Esophagus muscularis mucosa (tissue), 4 donors: ENCODE measurements around the gene NSDHL. TPM values are rescaled to one million over a fixed set of nuclear protein-coding genes. Genes with fewer than 3 reads are reported as not detected.

Experiments used
- DNase-seq: peaks from one replicate; pipeline ENCODE4 v3.0.0-alpha.2; 2017; ENCODE audit errors: extremely low spot score
- H3K27ac ChIP-seq, 4 donors: fragments of 200-600 bp; sonication (generic); replicated peaks in 1 of 4; 1 replicate in 3 of 4; 2 replicates in 1 of 4; pipeline ENCODE4 v1.5.1; 2016 to 2019; ENCODE audit warnings: mild to moderate bottlenecking in 1 of 4
- H3K27me3 ChIP-seq, 4 donors: fragments of 200-600 bp; sonication (generic); one replicate each; pipeline versions ENCODE4 v1.5.1 to v1.6.0; 2016 to 2019
- H3K36me3 ChIP-seq, 4 donors: fragments of 200-600 bp; sonication (generic); one replicate each; pipeline ENCODE4 v1.5.1; 2016 to 2019
- H3K4me1 ChIP-seq, 4 donors: fragments of 200-600 bp; sonication (generic); one replicate each; pipeline ENCODE4 v1.5.1; 2016 to 2019
- H3K4me3 ChIP-seq, 4 donors: fragments of 200-600 bp; sonication (generic); 1 replicate in 2 of 4; 2 replicates in 2 of 4; pipeline ENCODE4 v1.5.1; 2016 to 2019; ENCODE audit warnings: mild to moderate bottlenecking in 4 of 4, moderate library complexity in 1 of 4
- H3K9me3 ChIP-seq, 4 donors: fragments of 200-600 bp; sonication (generic); 1 replicate in 3 of 4; 2 replicates in 1 of 4; pipeline ENCODE4 v1.5.1; 2016 to 2019
- CTCF ChIP-seq, 3 experiments: fragments of 200-600 bp in 2 of 3; fragments of 450-650 bp in 1 of 3; sonication (generic) in 2 of 3; IDR thresholded peaks; one replicate each; pipeline ENCODE4 v1.5.1; 2017 to 2019; ENCODE audit warnings: antibody characterized with exemption in 3 of 3, mild to moderate bottlenecking in 2 of 3, moderate library complexity in 1 of 3
- EP300 ChIP-seq: sonication (generic); formaldehyde crosslinking; IDR thresholded peaks from one replicate; pipeline ENCODE4 v1.6.1; 2017; ENCODE audit warnings: antibody characterized with exemption
- POLR2A ChIP-seq: fragments of 450-650 bp; IDR thresholded peaks from one replicate; pipeline ENCODE4 v1.6.1; 2017; ENCODE audit warnings: antibody characterized with exemption, moderate library complexity, mild to moderate bottlenecking, low read depth
- POLR2AphosphoS5 ChIP-seq, 2 donors: sonication (generic); formaldehyde crosslinking; IDR thresholded peaks; one replicate each; pipeline ENCODE4 v1.6.1; 2017; ENCODE audit warnings: antibody characterized with exemption in 2 of 2
- WGBS: methylation state at CpG from one replicate; pipeline ENCODE4 v1.1.5; 2018; 5-methylcytosine and 5-hydroxymethylcytosine counted together
- intact Hi-C: fragments of 100-400 bp; cut with DNase I; formaldehyde crosslinking; loops from one replicate; pipeline ENCODE4 v1.15.1; 2023
- total RNA-seq, 4 donors: library from RNA; depleted of rRNA; stranded (reverse); fragments of >200 nt; gene quantifications; one replicate each; pipeline versions ENCODE4 v1.1.0 to v1.2.1, GENCODE V29; 2016

The NSDHL gene
- total RNA-seq, 4 donors from 2014 or later, result 5.8 to 10.1 (median 8.7) TPM

- TF ChIP-seq POLR2A, result no peak
- TF ChIP-seq CTCF (IDR thresholded peaks at IDR 0.05), result no peak
- TF ChIP-seq EP300, result no peak
- intact Hi-C loops, result no loop called here
- WGBS, result 56% methylated on average over 6 of the region's 6 CpGs
- Histone ChIP-seq H3K27me3 (no peaks in the 10 kb centered on the region), H3K4me1 (no peaks in the 10 kb centered on the region), H3K4me3 (no peak overlapping the region), H3K27ac (no peak overlapping the region), H3K9me3 (no peaks in the 10 kb centered on the region), H3K36me3 (no peaks in the 10 kb centered on the region)
- DNase-seq, result no peak
Measured at GRCh38 chrX:152884171-152884570, 53.3 kb downstream of the NSDHL start.

GRCh38 chrX:152886716-152887115 lies 55.9 kb downstream of the NSDHL start:
- Histone ChIP-seq H3K4me1 (no peaks in the 10 kb centered on the region), H3K36me3 (no peaks in the 10 kb centered on the region), H3K27me3 (no peaks in the 10 kb centered on the region), H3K4me3 (no peak overlapping the region), H3K27ac (no peak overlapping the region), H3K9me3 (no peaks in the 10 kb centered on the region)
- intact Hi-C loops, result no loop called here
- WGBS, result 62% methylated on average over 3 of the region's 3 CpGs
- DNase-seq, result no peak
- TF ChIP-seq CTCF (IDR thresholded peaks at IDR 0.05), result no peak
- TF ChIP-seq POLR2A, result no peak
- TF ChIP-seq POLR2AphosphoS5 (IDR thresholded peaks at IDR 0.05), result no peak
- TF ChIP-seq EP300, result no peak

- TF ChIP-seq CTCF (IDR thresholded peaks at IDR 0.05) (no peak), POLR2AphosphoS5 (IDR thresholded peaks at IDR 0.05) (no peak), POLR2A (no peak), EP300 (no peak)
- H3K27ac ChIP-seq, result no peak overlapping the region
- H3K27me3 ChIP-seq, result no peaks in the 10 kb centered on the region
- H3K4me3 ChIP-seq, result no peak overlapping the region
- WGBS, result 75% methylated on average over 4 of the region's 4 CpGs
- H3K4me1 ChIP-seq, result peaks cover 0 to 2% (median 1%) of the 10 kb centered on the region in 4 donors
- DNase-seq, result no peak
- no peaks in the 10 kb centered on the region for H3K9me3 ChIP-seq
- intact Hi-C loops, result no loop called here
- H3K36me3 ChIP-seq, result no peaks in the 10 kb centered on the region
Measured at GRCh38 chrX:152892499-152892898, 61.6 kb downstream of the NSDHL start.

GRCh38 chrX:152892999-152893891 lies 62.4 kb downstream of the NSDHL start:
- TF ChIP-seq CTCF (IDR thresholded peaks at IDR 0.05) (no peak), EP300 (no peak), POLR2AphosphoS5 (IDR thresholded peaks at IDR 0.05) (no peak), POLR2A (no peak)
- H3K27me3 ChIP-seq, result peaks cover 0 to 3% (median under 1%) of the 10 kb centered on the region in 4 donors
- H3K4me1 ChIP-seq, result peaks cover 0 to 8% (median 6%) of the 10 kb centered on the region in 4 donors
- no peak overlapping the region for H3K4me3 ChIP-seq
- no peak for DNase-seq
- H3K36me3 ChIP-seq, result no peaks in the 10 kb centered on the region
- intact Hi-C loops, result no loop called here
- 59% methylated on average over 17 of the region's 22 CpGs for WGBS
- no peaks in the 10 kb centered on the region for H3K9me3 ChIP-seq
- no peak overlapping the region for H3K27ac ChIP-seq
